ENCODE measurements around the gene ZNF529. TPM values are rescaled to one million over a fixed set of nuclear protein-coding genes. Genes with fewer than 3 reads are reported as not detected.
A peak's percentile ranks its signal among the peaks of the same experiment; 100 is the strongest.

The ZNF529 gene
- total and polyA plus RNA-seq, 4 donors = 1.4 to 9.5 (median 3.0) TPM

- TF ChIP-seq ZBTB33 (IDR thresholded peaks at IDR 0.05) (no peak), YY1 (IDR thresholded peaks at IDR 0.05) (no peak)
Measured at GRCh38 chr19:36501973-36502372, 71.1 kb downstream of the ZNF529 start (continued).

- no peak for TF ChIP-seq RXRA (IDR thresholded peaks at IDR 0.05)
- TF ChIP-seq HNF4G (IDR thresholded peaks at IDR 0.05) = no peak
- no peak for TF ChIP-seq FOXA1 (IDR thresholded peaks at IDR 0.05)
- TF ChIP-seq NR2F2 (IDR thresholded peaks at IDR 0.05) = no peak
- TF ChIP-seq MAX (IDR thresholded peaks at IDR 0.05) = no peak
- no peak for TF ChIP-seq CTCF (IDR thresholded peaks at IDR 0.05; ENCODE audit: low read depth, low read length, missing input control)
- no peak for TF ChIP-seq EGR1 (IDR thresholded peaks at IDR 0.05; ENCODE audit: low read depth in 2 of 2)
- TF ChIP-seq REST (IDR thresholded peaks at IDR 0.05) = no peak
- no peak for TF ChIP-seq HNF4A (conservative IDR thresholded peaks at IDR 0.05)
- TF ChIP-seq GABPA (IDR thresholded peaks at IDR 0.05 in 1 of 2, conservative IDR thresholded peaks at IDR 0.05 in 1 of 2) = no peak
- WGBS = 92% methylated on average over 17 of the region's 17 CpGs
- Histone ChIP-seq H3K9ac (ENCODE audit: low read depth in 1 of 2, low read length in 2 of 2) (no peak overlapping the region), H3K9me3 (ENCODE audit: control insufficient read depth in 4 of 4, low read length in 3 of 4) (peaks cover 7 to 37% (median 26%) of the 10 kb centered on the region in 4 donors), H3K27me3 (ENCODE audit: control insufficient read depth in 4 of 4, insufficient read depth in 4 of 4, low read length in 3 of 4) (no peaks in the 10 kb centered on the region), H3K27ac (ENCODE audit: low read depth in 1 of 2, low read length in 2 of 2) (no peak overlapping the region), H3K4me1 (ENCODE audit: control insufficient read depth in 4 of 4, insufficient read depth in 4 of 4, low read length in 3 of 4) (no peaks in the 10 kb centered on the region), H3K4me3 (ENCODE audit: low read depth in 1 of 3, low read length in 3 of 3) (peak overlapping the region in 1 of 3 donors; percentile 20), H3K36me3 (ENCODE audit: control insufficient read depth in 4 of 4, insufficient read depth in 3 of 4, low read depth in 1 of 4, low read length in 3 of 4) (no peaks in the 10 kb centered on the region)
- no peak for DNase-seq (ENCODE audit: low spot score)
Measured at GRCh38 chr19:36497001-36497400, 76.1 kb downstream of the ZNF529 start.

Other genes starting within 250 kb of the ZNF529 start
- gene ZFP14, start 194.1 kb downstream of the ZNF529 start, total RNA-seq = 1 to 10 TPM; 3.4 to 5.1 TPM
- 1 to 10 TPM in 1 of 2 donors, under 1 TPM in 1; 0.43 to 3.4 TPM for gene ZFP14, start 194.1 kb downstream of the ZNF529 start, polyA plus RNA-seq
- gene ZFP82, start 154.6 kb downstream of the ZNF529 start, total RNA-seq = 1 to 10 TPM; 1.3 to 3.1 TPM
- gene ZFP82, start 154.6 kb downstream of the ZNF529 start, polyA plus RNA-seq = under 1 TPM; 0.40 to 0.79 TPM
- 10 to 100 TPM in 1 of 2 donors, 1 to 10 TPM in 1; 10.0 to 11.1 TPM for gene ZNF566, start 83.7 kb downstream of the ZNF529 start, total RNA-seq
- gene ZNF566, start 83.7 kb downstream of the ZNF529 start, polyA plus RNA-seq = 1 to 10 TPM; 1.5 to 2.7 TPM
- 10 to 100 TPM in 1 of 2 donors, 1 to 10 TPM in 1; 8.0 to 10.4 TPM for gene ZNF260, start 45.0 kb downstream of the ZNF529 start, total RNA-seq
- 1 to 10 TPM; 1.7 to 3.2 TPM for gene ZNF260, start 45.0 kb downstream of the ZNF529 start, polyA plus RNA-seq
- 1 to 10 TPM; 2.5 to 3.8 TPM for gene ZNF382, start 32.0 kb upstream of the ZNF529 start, total RNA-seq
- under 1 TPM; 0.20 to 0.26 TPM for gene ZNF382, start 32.0 kb upstream of the ZNF529 start, polyA plus RNA-seq
- 1 to 10 TPM; 3.7 to 3.8 TPM for gene ZNF461, start 93.5 kb upstream of the ZNF529 start, total RNA-seq
- gene ZNF461, start 93.5 kb upstream of the ZNF529 start, polyA plus RNA-seq = 1 to 10 TPM in 1 of 2 donors, under 1 TPM in 1; 0.90 to 1.6 TPM
- 1 to 10 TPM; 3.5 to 4.3 TPM for gene ZNF567, start 114.3 kb upstream of the ZNF529 start, total RNA-seq
- 1 to 10 TPM; 1.7 TPM for gene ZNF567, start 114.3 kb upstream of the ZNF529 start, polyA plus RNA-seq
- 1 to 10 TPM; 3.2 to 5.0 TPM for gene ZNF850, start 199.5 kb upstream of the ZNF529 start, total RNA-seq
- under 1 TPM; 0.15 to 0.20 TPM for gene ZNF850, start 199.5 kb upstream of the ZNF529 start, polyA plus RNA-seq